ENCODE measurements around the gene ABCA2. TPM values are rescaled to one million over a fixed set of nuclear protein-coding genes. Genes with fewer than 3 reads are reported as not detected.

The ABCA2 gene
- polyA plus RNA-seq, 1 donor (not counting 4 experiments of a cell fraction or from before 2014, with no cell fraction given), result 1.3 TPM

DNA sequence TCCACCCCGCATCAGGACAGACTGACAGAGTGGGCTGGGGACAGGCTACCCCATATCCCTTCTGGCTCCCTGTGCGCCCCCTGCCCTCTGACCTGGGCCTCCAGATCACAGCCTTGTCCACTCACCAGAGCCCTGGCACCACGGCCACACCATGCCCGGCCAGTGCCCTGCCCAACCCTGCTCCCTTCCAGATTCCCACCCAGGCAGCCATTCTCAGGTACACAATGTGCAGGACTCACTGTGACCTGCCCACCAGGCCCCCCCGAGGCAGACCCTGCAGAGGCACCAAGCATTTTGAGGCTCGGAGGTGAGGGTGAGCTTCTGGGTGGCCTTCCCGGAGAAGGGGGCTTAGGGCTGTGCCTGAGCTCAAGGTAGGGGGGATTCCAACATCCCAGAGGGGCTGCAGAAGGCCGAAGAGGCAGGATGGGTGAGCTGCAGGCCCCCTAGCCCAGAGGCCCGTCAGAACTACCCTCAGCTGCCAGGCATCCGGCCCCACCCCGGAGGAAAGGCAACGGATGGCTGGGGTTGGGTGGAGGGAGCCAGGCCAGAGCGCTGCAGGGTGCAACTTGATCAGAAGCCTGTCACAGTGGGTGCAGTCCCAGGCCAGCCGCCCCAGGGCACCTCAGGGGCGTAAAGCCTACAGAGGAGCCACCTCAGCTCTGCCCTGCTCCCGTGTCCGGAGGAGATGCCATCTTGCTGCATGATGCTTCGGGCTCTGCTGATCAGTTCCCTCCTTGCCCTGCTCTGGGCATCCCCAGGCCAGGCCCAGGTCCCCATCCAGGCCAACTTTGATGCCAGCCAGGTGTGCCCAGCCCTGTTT, 45.6 kb downstream of the ABCA2 start, which contains the start of gene LCNL1:
LCNL1 (plus strand) TSS at position 762 of the 820 bp plus-strand sequence. CDS start 594 bp downstream, outside the sequence.
- no peaks in the 10 kb centered on the region for H3K36me3 ChIP-seq (ENCODE audit: control insufficient read depth in 2 of 2, extremely low read depth in 1 of 2, insufficient read depth in 2 of 2, low read length in 2 of 2)
- H3K27ac ChIP-seq (ENCODE audit: control insufficient read depth, insufficient read depth, low read length), result no peak within 1 kb of the TSS
- no peak for DNase-seq (ENCODE audit: low read depth, low spot score)
- no peaks in the 10 kb centered on the region for H3K9me1 ChIP-seq (ENCODE audit: control insufficient read depth, extremely low read depth, insufficient read depth, low read length)
- H3K4me2 ChIP-seq (ENCODE audit: control insufficient read depth, extremely low read depth, insufficient read depth, low read depth, low read length), result no peak within 1 kb of the TSS
- dilution Hi-C loops (cut with MboI; ENCODE audit: extremely low pct_ligation_motif_present, low sequenced_read_pairs), result no loop called here
- H2AFZ ChIP-seq (ENCODE audit: control insufficient read depth, low read length), result no peak within 1 kb of the TSS
- no peak within 1 kb of the TSS for H3K4me3 ChIP-seq (ENCODE audit: control insufficient read depth in 2 of 3, extremely low read depth in 1 of 3, insufficient read depth in 2 of 3, low read depth in 1 of 3, low read length in 3 of 3)
- no peaks in the 10 kb centered on the region for H3K9me3 ChIP-seq (ENCODE audit: control insufficient read depth, low read depth, low read length)
- H3K27me3 ChIP-seq (ENCODE audit: control insufficient read depth, extremely low read depth, insufficient read depth, low read length), result peaks cover 27% of the 10 kb centered on the region
- no peak for TF ChIP-seq CTCF (optimal IDR thresholded peaks at IDR 0.05 in 1 of 3, IDR thresholded peaks at IDR 0.05 in 1 of 3, conservative IDR thresholded peaks at IDR 0.05 in 1 of 3; ENCODE audit: extremely low read depth in 1 of 3, insufficient read depth in 2 of 3, low read length in 3 of 3)
- no peak for TF ChIP-seq EZH2 (IDR thresholded peaks at IDR 0.05; ENCODE audit: low read length)
- no peaks in the 10 kb centered on the region for H3K79me2 ChIP-seq (ENCODE audit: control insufficient read depth, insufficient read depth, low read length)
- no peak within 1 kb of the TSS for H3K9ac ChIP-seq (ENCODE audit: control insufficient read depth, extremely low read depth, insufficient read depth, low read length)
- no peak for FAIRE-seq
- no peaks in the 10 kb centered on the region for H3K4me1 ChIP-seq (ENCODE audit: control insufficient read depth, extremely low read depth, insufficient read depth, low read length)
- H4K20me1 ChIP-seq (ENCODE audit: control insufficient read depth, extremely low read depth, insufficient read depth, low read length), result no peaks in the 10 kb centered on the region

GRCh38 chr9:136981588-136982231, 46.3 kb downstream of the ABCA2 start:
- TF ChIP-seq CTCF (optimal IDR thresholded peaks at IDR 0.05 in 1 of 3, IDR thresholded peaks at IDR 0.05 in 1 of 3, conservative IDR thresholded peaks at IDR 0.05 in 1 of 3; ENCODE audit: extremely low read depth in 1 of 3, insufficient read depth in 2 of 3, low read length in 3 of 3) (no peak), EZH2 (IDR thresholded peaks at IDR 0.05; ENCODE audit: low read length) (no peak)
- FAIRE-seq, result no peak

More at GRCh38 chr9:136981588-136982231, 46.3 kb downstream of the ABCA2 start:
- Histone ChIP-seq H2AFZ (ENCODE audit: control insufficient read depth, low read length) (no peak overlapping the region), H3K9me3 (ENCODE audit: control insufficient read depth, low read depth, low read length) (no peaks in the 10 kb centered on the region), H3K4me3 (ENCODE audit: control insufficient read depth in 2 of 3, extremely low read depth in 1 of 3, insufficient read depth in 2 of 3, low read depth in 1 of 3, low read length in 3 of 3) (no peak overlapping the region), H3K36me3 (ENCODE audit: control insufficient read depth in 2 of 2, extremely low read depth in 1 of 2, insufficient read depth in 2 of 2, low read length in 2 of 2) (no peaks in the 10 kb centered on the region), H3K27me3 (ENCODE audit: control insufficient read depth, extremely low read depth, insufficient read depth, low read length) (peaks cover 27% of the 10 kb centered on the region), H3K4me2 (ENCODE audit: control insufficient read depth, extremely low read depth, insufficient read depth, low read depth, low read length) (no peak overlapping the region), H4K20me1 (ENCODE audit: control insufficient read depth, extremely low read depth, insufficient read depth, low read length) (no peaks in the 10 kb centered on the region), H3K79me2 (ENCODE audit: control insufficient read depth, insufficient read depth, low read length) (no peaks in the 10 kb centered on the region), H3K9me1 (ENCODE audit: control insufficient read depth, extremely low read depth, insufficient read depth, low read length) (no peaks in the 10 kb centered on the region), H3K27ac (ENCODE audit: control insufficient read depth, insufficient read depth, low read length) (no peak overlapping the region), H3K4me1 (ENCODE audit: control insufficient read depth, extremely low read depth, insufficient read depth, low read length) (no peaks in the 10 kb centered on the region), H3K9ac (ENCODE audit: control insufficient read depth, extremely low read depth, insufficient read depth, low read length) (no peak overlapping the region)
- DNase-seq (ENCODE audit: low read depth, low spot score), result no peak
- dilution Hi-C loops (cut with MboI; ENCODE audit: extremely low pct_ligation_motif_present, low sequenced_read_pairs), result no loop called here

All from keratinocyte (primary cell).